ENCODE measurements around the gene WRAP73.

Gene WRAP73

DNA sequence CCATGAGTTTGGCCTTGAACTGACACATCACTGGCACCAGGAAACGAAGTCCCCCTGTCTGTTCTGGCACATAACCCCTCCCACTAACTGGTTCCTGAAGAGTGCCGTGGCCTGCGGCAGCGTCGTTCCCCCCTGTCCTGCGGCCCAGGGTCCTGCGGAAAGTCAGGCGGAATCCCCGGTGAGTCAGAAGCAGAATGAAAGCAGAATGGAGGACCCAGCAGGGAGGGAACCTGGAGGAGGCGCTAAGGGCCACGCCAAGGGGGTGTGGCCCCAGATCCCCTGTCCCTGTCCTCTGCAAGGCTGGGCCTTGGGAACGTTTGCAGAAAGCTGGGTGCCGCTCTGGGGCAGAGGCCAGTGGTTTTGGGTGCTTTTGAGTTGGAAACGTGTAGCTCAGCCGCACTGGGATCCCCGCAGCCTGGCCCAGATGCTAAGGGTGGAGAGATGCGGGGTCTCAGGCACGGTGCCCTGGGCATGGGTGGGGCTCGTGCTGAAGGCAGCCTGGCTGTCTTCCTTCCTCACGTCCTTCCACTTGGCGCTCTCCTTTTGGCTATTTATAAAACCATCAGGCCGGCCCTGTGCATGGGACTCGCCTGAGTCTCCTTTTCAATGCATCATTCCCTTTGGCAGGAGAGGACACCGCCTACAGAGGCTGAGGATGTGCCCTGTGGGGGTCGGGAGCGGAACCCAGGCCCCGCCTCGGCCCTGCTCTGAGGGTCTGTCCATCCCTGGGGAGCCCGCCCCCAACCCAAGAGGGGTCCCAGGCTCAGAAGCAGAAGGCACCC is 38.6 kb upstream of the WRAP73 start:
- TF ChIP-seq, protein P1, sequence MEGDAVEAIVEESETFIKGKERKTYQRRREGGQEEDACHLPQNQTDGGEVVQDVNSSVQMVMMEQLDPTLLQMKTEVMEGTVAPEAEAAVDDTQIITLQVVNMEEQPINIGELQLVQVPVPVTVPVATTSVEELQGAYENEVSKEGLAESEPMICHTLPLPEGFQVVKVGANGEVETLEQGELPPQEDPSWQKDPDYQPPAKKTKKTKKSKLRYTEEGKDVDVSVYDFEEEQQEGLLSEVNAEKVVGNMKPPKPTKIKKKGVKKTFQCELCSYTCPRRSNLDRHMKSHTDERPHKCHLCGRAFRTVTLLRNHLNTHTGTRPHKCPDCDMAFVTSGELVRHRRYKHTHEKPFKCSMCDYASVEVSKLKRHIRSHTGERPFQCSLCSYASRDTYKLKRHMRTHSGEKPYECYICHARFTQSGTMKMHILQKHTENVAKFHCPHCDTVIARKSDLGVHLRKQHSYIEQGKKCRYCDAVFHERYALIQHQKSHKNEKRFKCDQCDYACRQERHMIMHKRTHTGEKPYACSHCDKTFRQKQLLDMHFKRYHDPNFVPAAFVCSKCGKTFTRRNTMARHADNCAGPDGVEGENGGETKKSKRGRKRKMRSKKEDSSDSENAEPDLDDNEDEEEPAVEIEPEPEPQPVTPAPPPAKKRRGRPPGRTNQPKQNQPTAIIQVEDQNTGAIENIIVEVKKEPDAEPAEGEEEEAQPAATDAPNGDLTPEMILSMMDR (IDR thresholded peaks at IDR 0.05; ENCODE audit: low read depth, low read length), result no peak
- no peak for DNase-seq (ENCODE audit: low read depth in 2 of 2)
- H3K4me3 ChIP-seq (replicated peaks in 1 of 2; ENCODE audit: low read depth in 2 of 2, low read length in 2 of 2), result no peak overlapping the region

DNA sequence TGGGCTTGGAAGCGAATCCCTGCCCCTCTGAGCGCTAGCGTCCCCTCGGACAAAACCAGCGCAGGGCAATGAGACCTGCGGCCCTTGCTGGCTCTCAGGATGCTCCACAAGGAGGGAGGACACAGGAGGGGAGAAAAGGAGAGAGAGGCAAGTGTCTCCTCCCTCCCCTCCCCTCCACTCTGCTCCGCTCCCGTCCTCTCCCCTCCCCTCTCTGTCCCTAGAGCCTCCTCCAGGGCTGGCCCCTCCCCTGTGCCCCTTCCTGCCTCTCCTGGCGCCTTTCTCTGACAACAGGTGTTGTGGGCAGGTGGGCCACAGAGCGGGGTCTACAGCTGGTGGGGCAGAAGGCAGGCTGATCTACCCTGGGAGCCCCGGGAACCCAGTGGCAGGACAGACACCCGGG is 37.6 kb upstream of the WRAP73 start:
- no peak overlapping the region for H3K4me3 ChIP-seq (replicated peaks in 1 of 2; ENCODE audit: low read depth in 2 of 2, low read length in 2 of 2)
- no peak for DNase-seq (ENCODE audit: low read depth in 2 of 2)
- TF ChIP-seq, protein P1 (IDR thresholded peaks at IDR 0.05; ENCODE audit: low read depth, low read length), result no peak

DNA sequence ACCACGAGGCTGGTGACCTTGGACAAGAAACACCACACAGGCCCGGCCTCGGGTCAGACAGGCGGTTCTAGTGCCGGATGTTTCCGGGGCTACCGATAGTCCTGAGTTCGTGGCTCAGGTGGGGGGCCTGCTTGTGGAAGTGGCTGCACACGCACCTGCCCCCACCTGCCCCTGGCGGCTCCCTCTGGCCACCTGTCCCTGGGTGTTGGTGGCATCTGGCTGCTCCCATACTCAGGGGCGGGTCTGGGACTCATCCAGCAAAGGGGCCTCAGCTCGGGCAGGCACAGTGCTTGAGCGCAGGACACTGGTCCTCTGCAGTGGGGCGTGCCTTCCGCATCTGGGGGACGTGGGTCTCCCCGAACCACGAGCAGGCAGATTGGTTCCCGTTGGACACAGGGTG is 36.0 kb upstream of the WRAP73 start:
- DNase-seq (ENCODE audit: low read depth in 2 of 2), result no peak
- no peak overlapping the region for H3K4me3 ChIP-seq (replicated peaks in 1 of 2; ENCODE audit: low read depth in 2 of 2, low read length in 2 of 2)
- TF ChIP-seq, protein P1 (IDR thresholded peaks at IDR 0.05; ENCODE audit: low read depth, low read length), result no peak

DNA sequence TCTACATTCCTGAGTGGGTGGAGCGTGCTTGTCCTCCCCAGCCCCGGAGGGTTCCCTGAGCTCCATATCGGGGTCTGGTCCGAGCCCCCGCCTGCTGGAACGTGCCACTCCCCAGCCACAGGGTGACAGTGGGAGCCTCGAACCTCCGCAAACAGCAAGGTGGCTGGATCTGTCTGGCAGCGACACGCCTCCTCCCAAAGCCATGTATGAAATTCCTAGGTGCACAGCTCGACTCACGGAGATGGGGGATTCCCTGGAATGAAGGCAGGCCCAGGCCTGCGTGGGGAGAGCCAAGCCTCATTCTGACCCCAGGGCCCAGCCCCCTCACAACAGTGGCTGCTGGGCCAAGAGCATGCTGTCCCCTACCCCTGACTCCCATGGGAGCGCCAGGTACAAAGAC is 35.3 kb upstream of the WRAP73 start:
- DNase-seq (ENCODE audit: low read depth in 2 of 2), result no peak
- H3K4me3 ChIP-seq (replicated peaks in 1 of 2; ENCODE audit: low read depth in 2 of 2, low read length in 2 of 2), result no peak overlapping the region
- TF ChIP-seq, protein P1 (IDR thresholded peaks at IDR 0.05; ENCODE audit: low read depth, low read length), result no peak

DNA sequence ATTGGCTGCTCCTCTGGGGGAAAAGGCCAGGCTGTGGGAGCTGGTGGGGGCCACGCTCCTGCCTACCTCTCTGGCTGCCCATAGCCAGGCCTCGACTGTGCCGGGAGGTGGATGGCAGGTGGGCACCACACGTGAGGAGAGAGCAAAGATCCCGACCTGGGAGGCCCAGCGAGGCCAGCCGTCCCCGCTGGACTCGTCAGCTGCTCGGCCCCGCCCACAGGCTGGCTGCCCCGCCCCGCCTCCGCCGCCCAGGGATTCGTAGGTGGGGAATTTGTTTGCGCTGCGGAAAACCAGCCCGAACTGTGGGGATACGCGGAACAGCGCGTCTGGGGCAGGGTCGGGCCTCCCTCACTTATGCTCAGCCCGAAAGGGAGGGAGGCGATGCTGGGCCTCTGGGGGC is 34.1 kb upstream of the WRAP73 start:
- TF ChIP-seq, protein P1 (IDR thresholded peaks at IDR 0.05; ENCODE audit: low read depth, low read length), result no peak
- no peak overlapping the region for H3K4me3 ChIP-seq (replicated peaks in 1 of 2; ENCODE audit: low read depth in 2 of 2, low read length in 2 of 2)
- no peak for DNase-seq (ENCODE audit: low read depth in 2 of 2)

DNA sequence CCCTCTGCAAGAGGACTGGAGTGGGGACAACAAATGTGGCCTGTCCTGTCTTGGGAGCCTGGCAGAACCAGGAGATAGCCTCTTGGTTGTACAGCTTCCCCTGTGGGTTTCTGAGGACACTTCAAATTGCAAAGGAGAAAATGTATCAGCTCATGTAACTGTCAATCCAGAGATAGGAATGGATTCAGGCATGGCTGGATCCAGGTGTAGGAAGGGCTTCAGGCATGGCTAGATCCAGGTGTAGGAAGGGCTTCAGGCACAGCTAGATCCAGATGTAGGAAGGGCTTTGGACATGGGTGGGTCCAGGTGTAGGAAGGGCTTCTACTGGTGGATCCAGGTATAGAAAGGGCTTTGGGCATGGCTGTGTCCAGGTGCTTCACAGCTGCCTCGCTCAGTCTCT is 33.3 kb upstream of the WRAP73 start:
- no peak for DNase-seq (ENCODE audit: low read depth in 2 of 2)
- H3K4me3 ChIP-seq (replicated peaks in 1 of 2; ENCODE audit: low read depth in 2 of 2, low read length in 2 of 2), result no peak overlapping the region
- TF ChIP-seq, protein P1 (IDR thresholded peaks at IDR 0.05; ENCODE audit: low read depth, low read length), result no peak

All from cardiac fibroblast (primary cell).